ENCODE results near the gene C10orf90. TPM values are rescaled to one million over a fixed set of nuclear protein-coding genes. Genes with fewer than 3 reads are reported as not detected.

The C10orf90 gene
- total and polyA plus RNA-seq, 7 donors: 0.01 to 0.39 (median 0.07) TPM; not detected in 4

- no peak overlapping the region for H3K4me3 ChIP-seq
- DNase-seq (no peak), ATAC-seq (no peak)
- no peaks in the 10 kb centered on the region for H3K36me3 ChIP-seq (ENCODE audit: insufficient read depth in 1 of 2, low read depth in 1 of 2)
- 92 to 98% (median 93%) methylated on average over 4 of the region's 4 CpGs for WGBS, 3 donors
- H3K4me1 ChIP-seq: no peaks in the 10 kb centered on the region
- no peak for TF ChIP-seq CTCF (IDR thresholded peaks at IDR 0.05)
- no peak overlapping the region for H3K27ac ChIP-seq
- H3K9me3 ChIP-seq: no peaks in the 10 kb centered on the region
- intact Hi-C loops (cut with DNase I): no loop called here
- peaks cover 0 to 2% (median 0%) of the 10 kb centered on the region in 3 donors for H3K27me3 ChIP-seq (ENCODE audit: insufficient read depth in 3 of 3, low read length in 2 of 3)
Measured at GRCh38 chr10:126429275-126429674, 241.2 kb downstream of the C10orf90 start.

- no peaks in the 10 kb centered on the region for H3K4me1 ChIP-seq
- no peak for DNase-seq
- no peak for ATAC-seq
- H3K9me3 ChIP-seq: peaks cover 10% of the 10 kb centered on the region
- intact Hi-C loops (cut with DNase I): no loop called here
- H3K27ac ChIP-seq: no peak overlapping the region
- no peak overlapping the region for H3K4me3 ChIP-seq
- TF ChIP-seq CTCF (IDR thresholded peaks at IDR 0.05): no peak
- 65 to 71% (median 70%) methylated on average over 8 of the region's 8 CpGs for WGBS, 3 donors
- H3K36me3 ChIP-seq (ENCODE audit: insufficient read depth in 1 of 2, low read depth in 1 of 2): no peaks in the 10 kb centered on the region
- H3K27me3 ChIP-seq (ENCODE audit: insufficient read depth in 3 of 3, low read length in 2 of 3): no peaks in the 10 kb centered on the region
Measured at GRCh38 chr10:126425489-126426065, 244.9 kb downstream of the C10orf90 start.

- intact Hi-C loops (cut with DNase I): no loop called here
- TF ChIP-seq CTCF (IDR thresholded peaks at IDR 0.05): no peak
- Histone ChIP-seq H3K27ac (no peak overlapping the region), H3K27me3 (ENCODE audit: insufficient read depth in 3 of 3, low read length in 2 of 3) (no peaks in the 10 kb centered on the region), H3K9me3 (peaks cover 10% of the 10 kb centered on the region), H3K4me3 (no peak overlapping the region), H3K4me1 (no peaks in the 10 kb centered on the region), H3K36me3 (ENCODE audit: insufficient read depth in 1 of 2, low read depth in 1 of 2) (no peaks in the 10 kb centered on the region)
- WGBS, 3 donors: 73 to 86% (median 85%) methylated on average over 5 of the region's 5 CpGs
- ATAC-seq: no peak
- DNase-seq: no peak
Measured at GRCh38 chr10:126425032-126425431, 245.5 kb downstream of the C10orf90 start.

GRCh38 chr10:126423732-126424491 lies 246.6 kb downstream of the C10orf90 start:
- ATAC-seq (no peak), DNase-seq (no peak)
- H3K36me3 ChIP-seq (ENCODE audit: insufficient read depth in 1 of 2, low read depth in 1 of 2): no peaks in the 10 kb centered on the region
- WGBS, 3 donors: 87 to 96% (median 95%) methylated on average over 6 of the region's 6 CpGs
- peaks cover 10% of the 10 kb centered on the region for H3K9me3 ChIP-seq
- intact Hi-C loops (cut with DNase I): no loop called here
- TF ChIP-seq CTCF (IDR thresholded peaks at IDR 0.05): no peak
- H3K4me3 ChIP-seq: no peak overlapping the region
- no peaks in the 10 kb centered on the region for H3K27me3 ChIP-seq (ENCODE audit: insufficient read depth in 3 of 3, low read length in 2 of 3)
- H3K27ac ChIP-seq: no peak overlapping the region
- no peaks in the 10 kb centered on the region for H3K4me1 ChIP-seq

Data from psoas muscle (tissue), 8 donors.